Measurements from ENCODE around the gene RTN4IP1.
"Not testable (repeated sequence)": the region's sequence is repeated elsewhere in the genome, so short reads cannot be mapped to it uniquely, and the experiment has no call there.

The RTN4IP1 gene

DNA sequence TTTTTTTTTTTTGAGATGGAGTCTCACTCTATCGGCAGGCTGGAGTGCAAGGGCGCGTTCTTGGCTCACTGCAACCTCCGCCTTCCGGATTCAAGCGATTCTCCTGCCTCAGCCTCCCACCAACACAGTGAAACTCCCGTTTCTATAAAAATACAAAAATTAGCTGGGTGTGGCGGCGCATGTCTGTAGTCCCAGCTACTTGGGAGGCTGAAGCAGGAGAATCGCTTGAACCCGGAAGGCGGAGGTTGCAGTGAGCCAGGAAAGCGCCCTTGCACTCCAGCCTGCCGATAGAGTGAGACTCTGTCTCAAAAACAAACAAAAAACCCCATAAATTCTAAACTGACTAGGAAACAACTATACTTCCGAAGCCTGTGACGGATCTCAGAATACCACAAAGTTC, 1.5 kb downstream of the RTN4IP1 start:
- DNase-seq (ENCODE audit: low read depth) = not testable (repeated sequence)

- DNase-seq (ENCODE audit: low read depth) = no peak
Measured at GRCh38 chr6:106626485-106626884, 2.8 kb downstream of the RTN4IP1 start.

GRCh38 chr6:106623039-106623438, 6.3 kb downstream of the RTN4IP1 start:
- no peak for DNase-seq (ENCODE audit: low read depth)

- no peak for DNase-seq (ENCODE audit: low read depth)
Measured at GRCh38 chr6:106622412-106622811, 6.9 kb downstream of the RTN4IP1 start.

GRCh38 chr6:106620931-106621672, 8.2 kb downstream of the RTN4IP1 start:
- no peak for DNase-seq (ENCODE audit: low read depth)

- DNase-seq (ENCODE audit: low read depth) = no peak
Measured at GRCh38 chr6:106619223-106619622, 10.1 kb downstream of the RTN4IP1 start.

DNA sequence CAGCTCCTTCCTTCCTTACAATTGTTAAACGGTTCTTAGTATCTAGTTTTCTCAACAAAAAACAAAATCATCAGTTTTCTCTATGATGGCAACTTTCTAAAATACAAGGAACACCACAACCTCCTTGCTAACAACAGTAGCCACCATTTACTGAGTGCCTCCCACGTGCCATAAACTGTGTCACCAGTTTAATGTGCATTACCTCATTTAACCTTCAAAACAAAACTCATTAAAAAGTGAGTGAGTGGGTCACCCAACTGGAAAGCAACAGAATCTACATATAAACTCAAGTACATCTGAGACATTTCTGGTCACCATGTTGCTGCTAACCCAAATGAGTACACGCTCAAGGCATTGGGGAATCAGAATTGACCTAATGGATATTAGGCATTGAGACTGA, 11.0 kb downstream of the RTN4IP1 start:
- no peak for DNase-seq (ENCODE audit: low read depth)

DNA sequence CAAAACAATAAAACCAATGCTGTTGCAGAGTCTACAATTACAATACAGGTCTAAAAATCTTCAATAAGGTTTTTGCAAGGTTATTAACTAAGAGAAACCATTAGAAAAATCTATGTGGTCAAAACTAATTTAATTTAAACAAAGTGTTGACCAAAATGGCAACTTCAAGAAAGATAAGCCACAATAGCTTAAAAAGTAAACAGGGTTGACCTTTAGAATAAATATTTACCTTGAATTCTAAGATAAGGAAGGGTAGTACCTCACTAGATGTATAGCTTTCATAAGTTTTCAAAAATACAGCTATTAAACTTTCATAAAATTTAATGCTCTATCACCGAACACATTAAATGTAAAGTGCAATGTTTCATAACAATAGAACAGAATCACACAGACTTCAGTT, 11.4 kb downstream of the RTN4IP1 start:
- no peak for DNase-seq (ENCODE audit: low read depth)

GRCh38 chr6:106617302-106617701, 12.0 kb downstream of the RTN4IP1 start:
- DNase-seq (ENCODE audit: low read depth) = no peak

DNA sequence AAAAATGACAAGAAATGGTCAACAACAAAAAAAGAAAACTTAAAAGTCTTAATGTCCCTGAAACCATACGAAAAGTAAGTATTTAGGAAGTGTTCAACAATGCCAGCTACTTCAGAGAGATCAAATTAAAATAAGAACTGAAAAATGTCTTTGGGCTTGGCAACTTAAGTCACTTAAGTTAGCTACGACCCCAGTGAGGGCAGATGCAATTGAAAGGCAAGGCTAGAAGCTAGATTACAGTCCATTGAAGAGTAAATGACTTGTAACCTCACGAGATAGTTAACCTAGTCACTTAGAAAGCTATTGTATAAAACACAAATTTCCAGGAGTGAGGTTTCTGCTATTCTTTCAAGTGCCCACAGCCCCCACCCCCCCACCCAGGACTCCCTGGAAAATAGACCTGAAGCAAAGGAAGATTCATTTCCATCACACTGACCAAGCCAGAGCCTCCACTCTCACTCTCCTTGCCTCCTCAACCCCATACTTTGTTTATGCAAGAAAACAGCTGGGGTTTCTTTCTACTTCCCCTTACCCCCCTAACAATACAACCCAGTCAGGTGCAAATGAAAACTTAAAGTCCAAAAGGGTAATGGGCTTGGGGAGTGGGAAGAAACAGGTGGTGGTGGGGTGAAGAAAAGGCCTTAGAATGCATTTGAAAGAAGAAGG, 14.6 kb downstream of the RTN4IP1 start:
- no peak for DNase-seq (ENCODE audit: low read depth)

- no peak for DNase-seq (ENCODE audit: low read depth)
Measured at GRCh38 chr6:106614166-106614565, 15.1 kb downstream of the RTN4IP1 start.

DNA sequence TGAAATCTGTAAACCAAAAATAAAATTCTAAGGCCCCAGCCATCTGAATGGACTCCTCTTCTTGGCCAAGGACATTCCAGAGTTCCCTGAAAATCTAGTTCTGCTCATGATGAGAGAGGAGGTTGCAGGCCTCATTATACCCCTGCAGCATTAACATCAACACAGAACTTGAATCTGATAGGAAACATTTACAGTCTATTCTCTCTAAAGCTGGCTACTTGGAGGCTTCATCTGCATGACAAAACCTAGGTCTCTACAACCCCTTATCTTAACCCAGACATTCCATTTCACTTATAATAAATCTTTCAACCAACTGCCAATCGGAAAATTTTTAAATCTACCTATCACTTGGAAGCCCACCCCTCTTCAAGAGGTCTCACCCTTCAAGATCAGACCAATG, 15.7 kb downstream of the RTN4IP1 start:
- no peak for DNase-seq (ENCODE audit: low read depth)

- no peak for DNase-seq (ENCODE audit: low read depth)
Measured at GRCh38 chr6:106612671-106613416, 16.5 kb downstream of the RTN4IP1 start.

GRCh38 chr6:106611030-106611429, 18.3 kb downstream of the RTN4IP1 start:
- DNase-seq (ENCODE audit: low read depth) = no peak

GRCh38 chr6:106609699-106610098, 19.6 kb downstream of the RTN4IP1 start:
- no peak for DNase-seq (ENCODE audit: low read depth)

DNA sequence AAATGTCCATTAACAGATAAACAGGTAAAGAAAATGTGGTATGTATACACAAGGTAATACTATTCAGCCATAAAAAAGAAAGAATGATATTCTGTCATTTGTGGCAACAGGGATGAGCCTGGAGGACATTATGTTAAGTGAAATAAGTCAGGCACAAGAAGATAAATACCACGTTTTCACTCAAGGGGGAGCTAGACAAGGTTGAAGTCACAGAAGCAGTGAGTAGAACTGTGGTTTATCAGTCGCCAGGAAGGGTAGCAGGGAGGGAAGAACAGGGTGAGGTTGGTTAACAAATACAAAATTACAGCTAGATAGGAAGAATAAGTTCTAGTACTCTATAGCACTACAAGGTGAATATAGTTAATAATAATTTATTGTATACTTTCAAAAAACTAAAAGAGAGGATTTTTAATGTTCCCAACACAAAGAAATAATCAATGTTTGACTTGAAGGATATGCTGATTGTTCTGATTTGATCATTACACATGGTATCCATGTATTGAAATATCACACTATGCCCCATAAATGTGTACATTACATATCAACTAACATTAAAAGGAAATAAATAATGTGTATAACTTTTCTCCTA, 21.1 kb downstream of the RTN4IP1 start:
- DNase-seq (ENCODE audit: low read depth) = no peak

DNA sequence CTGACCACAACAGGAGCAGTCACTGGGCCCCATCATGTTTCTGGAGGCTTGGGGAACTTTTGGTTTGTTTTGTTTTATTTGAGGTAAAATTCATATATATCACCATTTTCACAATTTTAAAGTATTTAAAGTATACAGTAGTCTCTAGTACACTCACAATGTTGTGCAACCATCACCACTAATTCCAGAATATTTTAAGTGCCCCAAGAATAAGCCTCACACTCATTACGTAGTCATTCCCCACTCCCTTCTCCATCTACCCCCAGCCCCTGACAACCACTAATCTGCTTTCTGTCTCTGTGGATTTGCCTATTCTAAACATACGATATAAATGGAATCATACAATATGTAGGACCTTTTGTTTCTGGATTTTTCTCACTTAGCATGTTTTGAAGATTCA, 29.0 kb downstream of the RTN4IP1 start:
- DNase-seq (ENCODE audit: low read depth) = no peak

DNA sequence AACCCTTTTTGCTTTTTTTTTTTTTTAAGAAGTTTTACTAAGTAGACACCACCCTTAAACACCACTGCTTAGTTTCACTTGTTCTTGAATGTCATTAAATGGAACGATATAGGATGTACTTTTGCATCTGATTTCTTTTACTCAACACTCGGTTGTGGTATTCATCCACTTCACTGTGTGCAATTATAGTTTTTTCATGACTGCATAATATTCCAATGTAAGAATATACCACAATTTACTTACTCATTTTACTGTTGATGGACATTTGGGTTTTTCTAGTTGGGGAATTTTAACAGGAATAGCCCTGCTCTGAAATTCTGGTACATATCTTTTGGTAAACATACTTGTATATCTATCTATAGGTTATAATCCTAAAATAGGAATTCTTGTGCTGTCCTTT, 29.9 kb downstream of the RTN4IP1 start:
- DNase-seq (ENCODE audit: low read depth) = no peak

DNA sequence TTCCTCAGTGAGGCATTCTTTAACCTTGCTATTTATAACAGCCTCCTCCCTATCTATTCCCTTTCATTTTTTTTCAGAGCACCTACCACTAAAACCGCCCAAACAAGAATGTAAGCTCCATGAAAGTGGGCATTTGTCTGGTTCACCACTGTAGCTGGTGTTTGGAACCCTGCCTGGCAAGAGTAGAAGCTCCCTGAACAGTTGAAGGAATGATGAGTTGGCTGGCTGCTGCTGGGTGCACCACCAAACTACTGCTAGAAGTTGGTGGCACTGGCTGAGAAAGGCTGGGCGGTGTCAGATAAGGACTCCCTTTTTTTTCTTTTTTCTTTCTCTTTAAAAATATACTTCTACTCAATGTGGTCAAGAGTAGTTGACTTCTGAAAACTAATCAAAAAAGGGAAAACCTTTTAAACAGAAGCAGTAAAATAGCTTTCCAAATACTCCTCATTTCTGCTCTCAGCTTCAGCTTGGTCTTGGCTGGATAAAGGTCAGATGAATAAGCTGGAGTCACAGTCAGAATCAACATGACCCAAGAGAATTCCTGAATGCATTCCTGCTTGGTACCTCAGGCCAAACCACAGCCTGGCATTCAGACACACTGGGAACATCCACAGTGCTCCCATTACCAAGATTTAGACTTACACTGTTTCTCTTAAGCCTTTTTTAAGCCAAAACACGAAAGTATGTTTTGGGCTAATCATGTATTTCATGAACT, 38.0 kb downstream of the RTN4IP1 start:
- no peak for DNase-seq (ENCODE audit: low read depth)

- not testable (repeated sequence) for DNase-seq (ENCODE audit: low read depth)
Measured at GRCh38 chr6:106588937-106589336, 40.4 kb downstream of the RTN4IP1 start.

DNA sequence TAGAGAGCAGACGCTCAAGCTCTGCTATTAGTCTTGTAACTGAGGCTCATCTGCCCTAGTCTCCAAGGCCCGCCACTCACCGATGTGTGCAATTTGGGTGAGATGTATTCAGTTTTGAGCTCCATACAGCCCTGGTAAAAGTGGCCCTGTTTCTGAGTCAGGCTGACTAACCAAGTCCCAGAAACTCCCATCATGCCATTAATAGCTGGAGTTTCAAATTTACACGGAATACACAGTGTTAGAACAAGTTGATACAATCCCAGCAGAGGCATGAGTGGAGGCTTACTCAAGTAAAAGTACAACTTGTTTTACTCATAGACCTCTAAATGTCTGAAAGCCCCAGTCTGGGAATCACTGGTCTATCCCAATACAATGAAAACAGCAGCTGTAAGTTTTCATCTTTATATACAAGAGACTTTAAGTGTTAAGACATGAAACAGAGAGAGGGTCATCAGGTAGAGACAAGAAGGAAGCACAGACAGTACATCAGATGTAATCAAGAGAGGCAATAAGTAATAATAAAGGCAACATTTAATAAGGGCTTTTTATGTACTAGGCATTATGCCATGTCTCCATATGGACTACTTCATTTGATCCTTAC, 42.4 kb downstream of the RTN4IP1 start:
- DNase-seq (ENCODE audit: low read depth) = no peak

GRCh38 chr6:106581468-106581867, 47.8 kb downstream of the RTN4IP1 start:
- DNase-seq (ENCODE audit: low read depth) = no peak

Measured in activated T-helper 1 cell treated with Interleukin-2 at 50 U/mL for 16 hours (primary cell).